Neural progenitor cell (in vitro differentiated cells): ENCODE data around the gene SLC13A4. TPM values are rescaled to one million over a fixed set of nuclear protein-coding genes. Genes with fewer than 3 reads are reported as not detected.

Experiments
- DNase-seq: peaks from one replicate; pipeline ENCODE4 v3.0.0-alpha.2; 2016; ENCODE audit warnings: low spot score
- H2AFZ ChIP-seq: fragments of 200-600 bp; sonication (generic); replicated peaks from 2 replicates; pipeline ENCODE4 v1.6.1; 2016; ENCODE audit warnings: antibody characterized with exemption
- H3F3A ChIP-seq: fragments of 200-600 bp; sonication (generic); 2 replicates; pipeline ENCODE4 v1.6.1; 2016; ENCODE audit warnings: antibody characterized with exemption, low read depth
- H3K27ac ChIP-seq: fragments of 200-600 bp; sonication (generic); 2 replicates; pipeline ENCODE4 v1.5.1; 2016; ENCODE audit warnings: mild to moderate bottlenecking
- H3K27me3 ChIP-seq: fragments of 200-600 bp; sonication (generic); 2 replicates; pipeline ENCODE4 v1.6.1; 2016; ENCODE audit warnings: mild to moderate bottlenecking, moderate library complexity
- H3K36me3 ChIP-seq: fragments of 200-600 bp; sonication (generic); 2 replicates; pipeline ENCODE4 v1.5.1; 2016
- H3K4me1 ChIP-seq: fragments of 200-600 bp; sonication (generic); 2 replicates; pipeline ENCODE4 v1.6.1; 2016; ENCODE audit warnings: mixed run types
- H3K4me2 ChIP-seq: fragments of 200-600 bp; sonication (generic); 2 replicates; pipeline ENCODE4 v1.6.1; 2016
- H3K4me3 ChIP-seq: fragments of 200-600 bp; sonication (generic); 2 replicates; pipeline ENCODE4 v1.5.1; 2016
- H3K79me2 ChIP-seq: fragments of 200-600 bp; sonication (generic); 2 replicates; pipeline ENCODE4 v1.6.1; 2016; ENCODE audit warnings: low read depth
- H3K9ac ChIP-seq: fragments of 200-600 bp; sonication (generic); 2 replicates; pipeline ENCODE4 v1.6.1; 2016
- H3K9me3 ChIP-seq: fragments of 200-600 bp; sonication (generic); 2 replicates; pipeline ENCODE4 v1.5.1; 2016; ENCODE audit warnings: low read depth
- H4K20me1 ChIP-seq: fragments of 200-600 bp; sonication (generic); 2 replicates; pipeline ENCODE4 v1.6.1; 2016; ENCODE audit warnings: low read depth
- H3K27ac Mint-ChIP-seq: 3 replicates; pipeline ENCODE4 v1.8.0; 2021; ENCODE audit warnings: mixed read lengths
- H3K27me3 Mint-ChIP-seq: 2 replicates; pipeline ENCODE4 v1.8.0; 2022; ENCODE audit warnings: low read depth, mild to moderate bottlenecking, inconsistent platforms, moderate library complexity, mixed read lengths; ENCODE audit not compliant: insufficient read depth
- H3K36me3 Mint-ChIP-seq: 3 replicates; pipeline ENCODE4 v1.8.0; 2021; ENCODE audit warnings: mixed read lengths
- H3K4me1 Mint-ChIP-seq: 3 replicates; pipeline ENCODE4 v1.8.0; 2021; ENCODE audit warnings: mixed read lengths
- H3K4me3 Mint-ChIP-seq: 3 replicates; pipeline ENCODE4 v1.8.0; 2021; ENCODE audit warnings: mild to moderate bottlenecking, moderate library complexity, mixed read lengths
- H3K9me3 Mint-ChIP-seq: 3 replicates; pipeline ENCODE4 v1.8.0; 2020; ENCODE audit warnings: mixed read lengths
- EZH2 ChIP-seq: fragments of 200-600 bp; sonication (generic); IDR thresholded peaks from 2 replicates; pipeline ENCODE4 v1.6.1; 2017; ENCODE audit warnings: antibody characterized with exemption, mild to moderate bottlenecking, moderate library complexity
- EZH2phosphoT487 ChIP-seq: fragments of 200-600 bp; sonication (generic); IDR thresholded peaks from 2 replicates; pipeline ENCODE4 v1.6.1; 2017; ENCODE audit warnings: antibody characterized with exemption
- total RNA-seq: library from RNA; depleted of rRNA; stranded (reverse); fragments of >200 nt; gene quantifications from 2 replicates; pipeline ENCODE4 v1.2.3, GENCODE V29; 2015; ENCODE audit warnings: low replicate concordance
- TF ChIP-seq, protein P1 (sequence below): fragments of 200-600 bp; sonication (generic); IDR thresholded peaks from 2 replicates; pipeline ENCODE4 v1.5.1; 2017; ENCODE audit warnings: antibody characterized with exemption, mild to moderate bottlenecking

Gene SLC13A4
- total RNA-seq, 1 donor from 2014 or later: 0.28 TPM

DNA sequence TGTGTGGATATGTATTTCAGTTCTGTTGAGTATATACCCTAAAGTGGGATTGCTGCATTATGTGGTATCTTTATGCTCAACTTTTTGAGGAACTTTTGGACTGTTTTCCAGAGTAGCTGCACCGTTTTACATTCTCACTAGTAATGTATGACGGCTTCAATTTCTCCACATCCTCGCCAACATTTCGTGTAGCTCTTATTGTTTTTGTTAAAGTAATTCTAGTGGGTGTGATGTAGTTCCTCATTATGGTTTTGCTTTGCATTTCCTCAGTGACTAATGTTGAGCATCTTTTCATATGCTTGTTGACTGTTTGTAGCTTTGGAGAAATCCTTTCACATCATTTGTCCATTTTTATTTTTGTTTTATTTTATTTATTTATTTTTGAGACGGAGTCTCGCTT, 61.1 kb downstream of the SLC13A4 start:
- peaks cover 5% of the 10 kb centered on the region for H3K27me3 ChIP-seq
- peaks cover 13% of the 10 kb centered on the region for H3K36me3 Mint-ChIP-seq
- peaks cover 6% of the 10 kb centered on the region for H3K9me3 Mint-ChIP-seq
- H3K79me2 ChIP-seq: peaks cover 91% of the 10 kb centered on the region
- H3K4me3 ChIP-seq: no peak overlapping the region
- no peaks in the 10 kb centered on the region for H3K36me3 ChIP-seq
- H3K27me3 Mint-ChIP-seq: no peaks in the 10 kb centered on the region
- peaks cover 50% of the 10 kb centered on the region for H4K20me1 ChIP-seq
- H3F3A ChIP-seq: peaks cover 23% of the 10 kb centered on the region
- no peak overlapping the region for H3K4me3 Mint-ChIP-seq
- TF ChIP-seq, protein P1, sequence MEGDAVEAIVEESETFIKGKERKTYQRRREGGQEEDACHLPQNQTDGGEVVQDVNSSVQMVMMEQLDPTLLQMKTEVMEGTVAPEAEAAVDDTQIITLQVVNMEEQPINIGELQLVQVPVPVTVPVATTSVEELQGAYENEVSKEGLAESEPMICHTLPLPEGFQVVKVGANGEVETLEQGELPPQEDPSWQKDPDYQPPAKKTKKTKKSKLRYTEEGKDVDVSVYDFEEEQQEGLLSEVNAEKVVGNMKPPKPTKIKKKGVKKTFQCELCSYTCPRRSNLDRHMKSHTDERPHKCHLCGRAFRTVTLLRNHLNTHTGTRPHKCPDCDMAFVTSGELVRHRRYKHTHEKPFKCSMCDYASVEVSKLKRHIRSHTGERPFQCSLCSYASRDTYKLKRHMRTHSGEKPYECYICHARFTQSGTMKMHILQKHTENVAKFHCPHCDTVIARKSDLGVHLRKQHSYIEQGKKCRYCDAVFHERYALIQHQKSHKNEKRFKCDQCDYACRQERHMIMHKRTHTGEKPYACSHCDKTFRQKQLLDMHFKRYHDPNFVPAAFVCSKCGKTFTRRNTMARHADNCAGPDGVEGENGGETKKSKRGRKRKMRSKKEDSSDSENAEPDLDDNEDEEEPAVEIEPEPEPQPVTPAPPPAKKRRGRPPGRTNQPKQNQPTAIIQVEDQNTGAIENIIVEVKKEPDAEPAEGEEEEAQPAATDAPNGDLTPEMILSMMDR: no peak
- no peak overlapping the region for H2AFZ ChIP-seq
- no peak overlapping the region for H3K4me2 ChIP-seq
- peaks cover 19% of the 10 kb centered on the region for H3K4me1 Mint-ChIP-seq
- no peaks in the 10 kb centered on the region for H3K9me3 ChIP-seq
- H3K27ac ChIP-seq: no peak overlapping the region
- H3K27ac Mint-ChIP-seq: no peak overlapping the region
- no peaks in the 10 kb centered on the region for H3K4me1 ChIP-seq
- no peak overlapping the region for H3K9ac ChIP-seq
- no peak for DNase-seq

DNA sequence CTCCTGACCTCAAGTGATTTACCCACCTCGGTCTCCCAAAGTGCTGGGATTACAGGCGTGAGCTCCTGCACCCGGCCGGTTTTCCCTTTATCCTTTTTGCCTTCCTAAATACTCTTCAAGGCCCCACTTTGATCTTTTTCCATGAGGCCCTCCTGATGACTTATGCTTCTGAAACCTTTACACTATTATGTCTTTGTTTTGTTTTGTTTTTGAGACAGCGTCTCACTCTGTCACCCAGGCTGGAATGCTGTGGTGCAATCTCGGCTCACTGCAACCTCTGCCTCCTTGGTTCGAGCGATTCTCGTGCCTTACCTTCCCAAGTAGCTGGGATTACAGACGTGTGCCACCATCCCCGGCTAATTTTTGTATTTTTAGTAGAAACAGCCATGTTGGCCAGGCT, 61.8 kb downstream of the SLC13A4 start:
- DNase-seq: no peak
- Histone ChIP-seq H3K27me3 (peaks cover 5% of the 10 kb centered on the region), H3K9ac (no peak overlapping the region), H3K9me3 (no peaks in the 10 kb centered on the region), H3K4me1 (no peaks in the 10 kb centered on the region), H3K36me3 (no peaks in the 10 kb centered on the region), H3K79me2 (peaks cover 85% of the 10 kb centered on the region), H3F3A (peaks cover 28% of the 10 kb centered on the region), H4K20me1 (peaks cover 50% of the 10 kb centered on the region), H3K27ac (no peak overlapping the region), H3K4me3 (no peak overlapping the region), H2AFZ (no peak overlapping the region), H3K4me2 (no peak overlapping the region)
- Mint-ChIP-seq H3K27ac (no peak overlapping the region), H3K4me1 (peaks cover 24% of the 10 kb centered on the region), H3K27me3 (no peaks in the 10 kb centered on the region), H3K4me3 (no peak overlapping the region), H3K9me3 (peaks cover 6% of the 10 kb centered on the region), H3K36me3 (peaks cover 13% of the 10 kb centered on the region)
- TF ChIP-seq, protein P1: no peak
- no peak for TF ChIP-seq EZH2
- TF ChIP-seq EZH2phosphoT487: no peak

DNA sequence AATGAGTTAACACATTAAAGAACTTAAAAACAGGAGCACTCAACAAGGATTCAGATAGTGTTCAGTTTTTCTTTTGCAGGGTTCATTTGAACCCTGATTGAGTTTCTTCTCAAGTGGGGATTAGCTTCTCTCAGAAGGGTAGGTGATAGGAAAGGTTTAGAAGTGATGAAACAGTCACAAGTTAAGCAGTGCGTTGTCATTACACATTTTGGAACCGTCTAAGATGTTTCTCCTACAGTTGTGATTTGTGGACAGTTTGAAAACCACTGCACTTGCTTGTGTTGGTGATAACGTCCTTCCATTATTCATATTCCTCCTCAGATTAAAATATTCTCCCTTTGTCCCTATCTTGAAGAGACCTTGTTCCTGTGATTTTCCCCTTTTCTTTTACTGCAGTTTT, 62.9 kb downstream of the SLC13A4 start:
- no peaks in the 10 kb centered on the region for H3K9me3 ChIP-seq

More for the DNA sequence above, 62.9 kb downstream of the SLC13A4 start:
- no peak for TF ChIP-seq EZH2phosphoT487
- no peak for TF ChIP-seq EZH2
- TF ChIP-seq, protein P1: no peak
- Mint-ChIP-seq H3K27ac (no peak overlapping the region), H3K4me1 (peaks cover 24% of the 10 kb centered on the region), H3K36me3 (peaks cover 15% of the 10 kb centered on the region), H3K4me3 (no peak overlapping the region), H3K9me3 (peaks cover 6% of the 10 kb centered on the region), H3K27me3 (no peaks in the 10 kb centered on the region)
- Histone ChIP-seq H3K4me1 (no peaks in the 10 kb centered on the region), H3F3A (peaks cover 28% of the 10 kb centered on the region), H2AFZ (no peak overlapping the region), H3K36me3 (no peaks in the 10 kb centered on the region), H3K27ac (no peak overlapping the region), H4K20me1 (peaks cover 43% of the 10 kb centered on the region), H3K4me3 (no peak overlapping the region), H3K79me2 (peaks cover 75% of the 10 kb centered on the region), H3K9ac (no peak overlapping the region), H3K27me3 (peaks cover 5% of the 10 kb centered on the region), H3K4me2 (no peak overlapping the region)
- no peak for DNase-seq
